PFSK-1 (cell line): Measurements from ENCODE around the gene GP5.

Experiments
- POLR2AphosphoS5 ChIP-seq: IDR thresholded peaks from 2 replicates; pipeline ENCODE4 v1.6.1; 2012; ENCODE audit warnings: low read depth, mild to moderate bottlenecking, control low read depth, low read length, moderate library complexity
- REST ChIP-seq, 2 experiments: IDR thresholded peaks; 2 replicates each; pipeline versions ENCODE4 v1.6.1 to v1.8.0; 2011 to 2012; ENCODE audit warnings: low read depth in 2 of 2, low read length in 2 of 2, control low read depth in 1 of 2, inconsistent platforms in 1 of 2, mild to moderate bottlenecking in 1 of 2, moderate library complexity in 1 of 2; ENCODE audit not compliant: insufficient read depth in 1 of 2
- SIN3A ChIP-seq: IDR thresholded peaks from 2 replicates; pipeline ENCODE4 v1.6.1; 2012; ENCODE audit warnings: mild to moderate bottlenecking, low read length, moderate library complexity, borderline replicate concordance; ENCODE audit not compliant: insufficient read depth
- TAF1 ChIP-seq: IDR thresholded peaks from 2 replicates; pipeline ENCODE4 v1.6.1; 2012; ENCODE audit warnings: low read length, control low read depth, borderline replicate concordance; ENCODE audit not compliant: insufficient read depth

GRCh38 chr3:194381460-194381875, 17.6 kb downstream of the GP5 start:
- TF ChIP-seq TAF1 (no peak), POLR2AphosphoS5 (no peak), REST (IDR thresholded peaks at IDR 0.05; ENCODE audit: insufficient read depth in 1 of 2, low read depth in 2 of 2, low read length in 2 of 2) (no peak), SIN3A (no peak)
